ENCODE measurements around the gene CNNM3.

The CNNM3 gene

DNA sequence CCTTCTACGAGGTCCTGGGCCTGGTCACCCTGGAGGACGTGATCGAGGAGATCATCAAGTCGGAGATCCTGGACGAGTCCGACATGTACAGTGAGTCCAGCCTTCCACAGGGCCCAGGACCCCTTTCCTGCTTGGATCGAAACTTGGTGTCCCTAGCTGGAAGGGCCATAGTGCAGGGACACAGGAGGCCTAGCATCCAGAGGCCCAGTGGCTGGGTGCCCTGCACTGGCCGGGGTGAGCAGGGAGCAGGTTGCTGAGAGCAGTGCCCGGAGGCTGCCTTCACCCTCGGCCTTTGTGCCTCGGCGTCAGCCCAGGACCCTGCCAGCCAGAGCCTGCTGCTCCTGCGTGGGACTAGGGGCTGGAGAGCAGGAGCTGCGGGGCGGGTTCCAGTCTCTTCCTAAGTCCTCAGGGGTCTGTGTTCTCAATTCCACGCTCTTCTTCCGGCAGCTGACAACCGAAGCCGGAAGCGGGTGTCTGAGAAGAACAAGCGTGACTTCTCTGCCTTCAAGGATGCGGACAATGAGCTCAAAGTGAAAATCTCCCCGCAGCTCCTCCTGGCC is 18.9 kb upstream of the CNNM3 start:
- H3K4me2 ChIP-seq = no peak overlapping the region
- no peak overlapping the region for H3K9ac ChIP-seq
- H3K36me3 ChIP-seq = peaks cover 0 to 43% (median 31%) of the 10 kb centered on the region in 11 experiments; a peak in 18 of 22 replicates
- H3K27ac ChIP-seq = no peak overlapping the region
- H4K20me1 ChIP-seq = peaks cover 0 to 37% (median 14%) of the 10 kb centered on the region in 11 experiments; a peak in 13 of 22 replicates
- no peaks in the 10 kb centered on the region for H3K9me3 ChIP-seq (replicated peaks in 1 of 11)
- H3K4me1 ChIP-seq = peaks cover 18 to 39% (median 30%) of the 10 kb centered on the region in 10 experiments
- no peak overlapping the region for H3K4me3 ChIP-seq
- no peak for TF ChIP-seq Cebpa-rat (IDR thresholded peaks at IDR 0.05)
- no peaks in the 10 kb centered on the region for H3K27me3 ChIP-seq

DNA sequence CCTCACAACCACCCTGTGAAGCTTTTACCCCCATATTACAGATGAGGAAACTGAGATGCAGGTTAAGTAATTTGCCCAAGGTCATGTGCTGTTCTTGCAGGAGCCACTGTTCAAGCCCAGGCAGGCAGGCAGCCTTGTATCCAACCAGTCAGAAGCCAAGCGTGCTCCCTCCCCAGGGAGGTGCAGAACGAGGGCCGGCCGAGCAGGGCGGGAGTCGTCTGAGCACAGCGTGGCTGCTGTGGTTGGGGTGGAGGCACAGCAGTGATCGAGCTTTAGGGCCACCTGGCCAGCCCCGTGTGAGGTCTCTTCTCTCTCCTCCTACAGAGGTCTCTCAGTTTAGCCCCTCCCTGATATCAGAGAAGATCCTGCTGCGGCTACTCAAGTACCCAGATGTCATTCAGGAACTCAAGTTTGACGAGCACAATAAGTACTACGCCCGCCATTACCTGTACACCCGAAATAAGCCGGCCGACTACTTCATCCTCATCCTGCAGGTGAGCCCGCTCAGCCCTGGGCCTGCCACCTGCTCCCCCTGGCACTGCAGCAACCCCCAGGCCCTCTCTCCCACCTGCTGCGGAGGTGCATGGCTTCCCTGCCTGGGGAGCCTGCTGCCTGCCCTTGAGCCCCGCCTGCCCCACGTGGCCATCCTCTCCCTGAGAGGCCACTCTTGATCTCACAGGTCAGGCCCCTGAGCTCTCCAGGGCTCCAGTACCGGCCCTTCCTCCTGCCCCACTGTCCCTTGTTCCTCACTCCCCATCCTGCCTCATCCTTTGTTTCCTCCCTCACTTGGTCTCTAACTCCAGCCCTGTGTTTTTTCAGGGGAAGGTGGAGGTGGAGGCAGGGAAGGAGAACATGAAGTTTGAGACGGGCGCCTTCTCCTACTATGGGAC is 17.1 kb upstream of the CNNM3 start:
- no peak overlapping the region for H3K4me2 ChIP-seq
- no peak overlapping the region for H3K9ac ChIP-seq
- H3K4me1 ChIP-seq = peaks cover 26 to 37% (median 29%) of the 10 kb centered on the region in 10 experiments
- H3K36me3 ChIP-seq = peaks cover 0 to 55% (median 36%) of the 10 kb centered on the region in 11 experiments; a peak in 18 of 22 replicates
- no peaks in the 10 kb centered on the region for H3K27me3 ChIP-seq
- no peak for TF ChIP-seq Cebpa-rat (IDR thresholded peaks at IDR 0.05)
- H4K20me1 ChIP-seq = peaks cover 0 to 23% (median 5%) of the 10 kb centered on the region in 11 experiments; a peak in 9 of 22 replicates
- no peaks in the 10 kb centered on the region for H3K9me3 ChIP-seq (replicated peaks in 1 of 11)
- H3K4me3 ChIP-seq = no peak overlapping the region
- H3K27ac ChIP-seq = no peak overlapping the region

DNA sequence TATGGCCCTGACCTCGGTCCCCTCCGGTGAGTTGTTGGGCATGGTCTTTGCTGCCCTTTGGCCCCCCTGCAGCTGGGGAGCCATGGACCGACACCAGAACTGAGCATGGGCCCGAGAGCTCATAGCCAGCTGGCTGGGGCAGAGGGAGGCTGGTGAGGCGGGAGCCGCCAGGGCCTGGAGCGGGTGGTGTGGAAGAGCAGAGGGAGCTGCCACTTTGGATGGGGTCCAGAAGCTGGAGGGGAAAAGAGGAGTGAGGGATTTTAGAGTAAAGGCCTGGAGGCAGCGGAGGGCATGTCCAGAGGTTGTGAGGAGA is 16.5 kb upstream of the CNNM3 start:
- Histone ChIP-seq H4K20me1 (peaks cover 0 to 21% (median 1%) of the 10 kb centered on the region in 11 experiments; a peak in 9 of 22 replicates), H3K4me3 (no peak overlapping the region), H3K9me3 (replicated peaks in 1 of 11) (0 out of 22 replicates have a peak, but pooled peaks cover 0 to under 1% (median 0%) of the 10 kb centered on the region in 11 experiments), H3K4me2 (no peak overlapping the region), H3K36me3 (peaks cover 0 to 61% (median 36%) of the 10 kb centered on the region in 11 experiments; a peak in 18 of 22 replicates), H3K27me3 (no peaks in the 10 kb centered on the region), H3K27ac (no peak overlapping the region; a peak in 1 of 22 replicates), H3K4me1 (peaks cover 25 to 34% (median 28%) of the 10 kb centered on the region in 10 experiments), H3K9ac (no peak overlapping the region)
- no peak for TF ChIP-seq Cebpa-rat (IDR thresholded peaks at IDR 0.05)

DNA sequence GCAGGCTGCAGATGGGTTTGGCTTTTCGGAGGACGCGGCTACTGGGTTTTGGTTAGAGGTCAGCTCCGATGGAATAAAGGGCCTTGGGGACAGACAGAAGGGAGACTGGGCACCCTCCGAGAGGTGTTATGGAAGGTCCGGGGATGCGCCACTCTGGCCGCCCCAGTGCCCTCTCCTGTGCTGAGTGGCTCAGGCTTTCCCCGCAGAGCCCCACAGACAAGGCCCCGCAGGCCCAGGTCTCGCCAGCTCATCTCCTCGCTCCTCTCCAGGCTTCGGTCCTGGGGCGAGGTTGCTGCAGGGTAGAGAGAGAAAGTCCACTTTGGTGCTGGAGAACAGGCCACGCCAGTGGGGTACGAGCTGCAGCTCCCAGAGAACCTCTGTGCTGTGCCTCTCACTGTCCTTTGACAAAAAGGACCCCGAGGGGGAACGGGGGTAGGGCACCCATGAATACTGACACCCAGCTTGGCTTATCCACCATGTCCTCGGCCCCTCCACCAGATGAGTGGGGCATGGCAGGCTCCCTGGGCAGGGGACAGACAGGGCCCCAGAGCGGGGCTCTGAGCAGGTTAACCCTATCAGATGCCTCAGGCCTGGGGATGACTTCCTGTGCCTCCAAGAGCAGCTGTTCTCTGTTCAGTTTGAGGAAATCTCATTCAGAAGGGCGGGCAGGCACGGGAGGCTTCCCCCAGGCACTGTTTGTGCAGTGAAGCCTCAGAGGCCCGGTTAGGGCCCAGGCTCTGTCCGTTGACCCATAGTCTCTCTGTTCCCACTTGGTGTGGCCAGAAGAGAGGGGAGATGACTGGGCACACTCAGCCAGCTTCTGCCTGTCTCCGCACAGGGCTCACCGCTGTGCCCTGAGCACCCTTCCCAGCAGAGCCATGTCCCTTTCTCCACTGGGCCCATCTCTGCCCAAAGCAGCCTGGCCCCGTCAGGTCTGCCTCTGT is 15.7 kb upstream of the CNNM3 start:
- Histone ChIP-seq H3K4me1 (peaks cover 25 to 34% (median 28%) of the 10 kb centered on the region in 10 experiments), H3K27me3 (no peaks in the 10 kb centered on the region), H3K9me3 (replicated peaks in 1 of 11) (peaks cover 0 to 6% (median 0%) of the 10 kb centered on the region in 11 experiments; a peak in 1 of 22 replicates), H3K36me3 (peaks cover 0 to 63% (median 37%) of the 10 kb centered on the region in 11 experiments; a peak in 18 of 22 replicates), H4K20me1 (peaks cover 0 to 17% (median 0%) of the 10 kb centered on the region in 11 experiments; a peak in 9 of 22 replicates), H3K27ac (peak overlapping the region in 8 of 11 experiments; percentile 1 to 47 (median 10); a peak in 9 of 22 replicates), H3K9ac (peak overlapping the region in 8 of 11 experiments; percentile 14 to 55 (median 31); a peak in 10 of 22 replicates), H3K4me2 (peak overlapping the region; percentile 57 to 78 (median 64)), H3K4me3 (0 out of 20 replicates have a peak overlapping the region, but pooled peaks of 1 of the 10 experiments have one; percentile 4)
- TF ChIP-seq Cebpa-rat (IDR thresholded peaks at IDR 0.05) = no peak

DNA sequence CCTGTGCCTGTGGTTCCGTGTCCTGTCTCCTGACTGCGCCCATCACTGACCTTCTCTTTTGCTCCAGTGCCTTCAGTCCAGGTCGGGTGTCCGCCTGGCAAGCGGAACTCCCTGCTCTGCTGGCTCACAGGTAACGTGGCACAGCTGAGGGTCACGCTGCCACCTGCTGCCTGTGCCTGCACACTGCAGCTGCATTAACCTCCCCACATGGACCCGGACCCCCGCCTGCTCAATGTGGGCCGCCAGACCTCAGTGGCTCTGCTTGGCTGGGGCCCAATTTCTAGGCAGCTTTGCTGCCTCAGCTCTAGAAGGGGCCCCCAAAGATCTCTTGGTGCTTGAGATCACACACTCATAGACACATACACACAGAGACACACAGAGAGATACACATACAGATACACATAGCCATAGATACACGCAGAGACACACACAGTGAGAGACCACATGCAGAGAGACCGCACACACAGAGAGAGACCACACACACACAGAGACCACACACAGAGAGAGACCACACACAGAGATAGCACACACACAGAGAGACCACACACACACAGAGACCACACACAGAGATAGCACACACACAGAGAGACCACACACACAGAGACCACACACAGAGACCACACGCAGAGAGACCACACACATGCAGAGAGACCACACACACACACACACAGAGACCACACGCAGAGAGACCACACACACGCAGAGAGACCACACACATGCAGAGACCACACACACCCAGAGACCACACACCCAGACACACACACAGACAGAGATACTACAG is 14.9 kb upstream of the CNNM3 start:
- H3K36me3 ChIP-seq = peaks cover 0 to 63% (median 37%) of the 10 kb centered on the region in 11 experiments; a peak in 18 of 22 replicates
- H3K4me3 ChIP-seq = 0 out of 20 replicates have a peak overlapping the region, but pooled peaks of 1 of the 10 experiments have one; percentile 4
- H3K4me2 ChIP-seq = peak overlapping the region; percentile 57 to 78 (median 64)
- peaks cover 0 to 11% (median 0%) of the 10 kb centered on the region in 11 experiments; a peak in 4 of 22 replicates for H4K20me1 ChIP-seq
- TF ChIP-seq Cebpa-rat (IDR thresholded peaks at IDR 0.05) = no peak
- peaks cover 26 to 35% (median 29%) of the 10 kb centered on the region in 10 experiments for H3K4me1 ChIP-seq
- H3K9me3 ChIP-seq (replicated peaks in 1 of 11) = peaks cover 0 to 6% (median 0%) of the 10 kb centered on the region in 11 experiments; a peak in 1 of 22 replicates
- H3K27ac ChIP-seq = peak overlapping the region in 7 of 11 experiments; percentile 2 to 47 (median 13); a peak in 7 of 22 replicates
- H3K9ac ChIP-seq = peak overlapping the region in 8 of 11 experiments; percentile 14 to 55 (median 31); a peak in 11 of 22 replicates
- no peaks in the 10 kb centered on the region for H3K27me3 ChIP-seq

DNA sequence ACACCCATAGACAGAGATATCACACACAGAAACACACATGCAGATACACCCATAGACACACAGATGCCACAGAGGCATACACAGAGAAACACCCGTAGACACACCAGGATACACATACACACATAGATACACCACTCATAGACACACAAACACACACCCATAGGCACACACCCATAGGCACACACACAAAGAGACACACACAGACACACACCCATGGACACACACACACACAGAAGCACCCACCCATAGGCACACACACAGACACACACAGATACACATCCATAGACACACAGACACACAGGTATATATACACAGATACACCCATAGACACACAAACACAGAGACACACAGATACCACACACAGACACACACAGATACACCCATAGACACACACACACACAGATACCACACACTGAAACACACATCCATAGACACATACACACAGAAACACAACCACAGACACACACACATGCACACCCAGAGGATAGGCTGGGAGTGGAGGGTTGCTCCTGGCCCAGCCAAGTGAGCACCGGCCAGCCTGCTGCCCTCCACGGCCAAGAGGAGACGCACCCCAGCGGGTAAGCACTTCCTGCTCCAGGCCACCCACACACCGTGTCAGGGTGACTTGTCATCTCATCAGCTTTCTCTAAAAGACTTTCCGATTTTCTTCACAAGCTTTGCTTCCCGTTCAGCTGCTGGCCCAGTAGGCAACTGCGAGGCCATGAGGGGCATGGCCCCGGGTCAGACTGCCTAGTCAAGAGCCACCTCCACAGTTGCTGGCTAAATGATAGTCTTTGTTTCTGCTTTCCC is 14.1 kb upstream of the CNNM3 start:
- H3K27ac ChIP-seq = peak overlapping the region in 4 of 11 experiments; percentile 11 to 26 (median 18); a peak in 4 of 22 replicates

More for the DNA sequence above, 14.1 kb upstream of the CNNM3 start:
- no peak overlapping the region for H3K4me3 ChIP-seq
- H3K9me3 ChIP-seq (replicated peaks in 1 of 11) = peaks cover 0 to 6% (median 0%) of the 10 kb centered on the region in 11 experiments; a peak in 1 of 22 replicates
- no peaks in the 10 kb centered on the region for H3K27me3 ChIP-seq
- peak overlapping the region in 3 of 11 experiments; percentile 31 to 35 (median 34); a peak in 3 of 22 replicates for H3K9ac ChIP-seq
- H4K20me1 ChIP-seq = peaks cover 0 to 9% (median 0%) of the 10 kb centered on the region in 11 experiments; a peak in 4 of 22 replicates
- peaks cover 0 to 62% (median 36%) of the 10 kb centered on the region in 11 experiments; a peak in 18 of 22 replicates for H3K36me3 ChIP-seq
- peak overlapping the region in 10 of 11 experiments; percentile 20 to 78 (median 57); a peak in 19 of 22 replicates for H3K4me2 ChIP-seq
- peaks cover 30 to 43% (median 36%) of the 10 kb centered on the region in 10 experiments for H3K4me1 ChIP-seq
- TF ChIP-seq Cebpa-rat (IDR thresholded peaks at IDR 0.05) = no peak
